HG02852 (cell line): ENCODE data around the gene SBF1.
A peak's percentile ranks its signal among the peaks of the same experiment; 100 is the strongest.

Experiments used
- ATAC-seq: cut with Tn5 transposase; IDR thresholded peaks from one replicate; pipeline ENCODE4 v1.9.1; 2021; ENCODE audit warnings: mild to moderate bottlenecking, moderate library complexity; ENCODE audit not compliant: unreplicated experiment

Gene SBF1

DNA sequence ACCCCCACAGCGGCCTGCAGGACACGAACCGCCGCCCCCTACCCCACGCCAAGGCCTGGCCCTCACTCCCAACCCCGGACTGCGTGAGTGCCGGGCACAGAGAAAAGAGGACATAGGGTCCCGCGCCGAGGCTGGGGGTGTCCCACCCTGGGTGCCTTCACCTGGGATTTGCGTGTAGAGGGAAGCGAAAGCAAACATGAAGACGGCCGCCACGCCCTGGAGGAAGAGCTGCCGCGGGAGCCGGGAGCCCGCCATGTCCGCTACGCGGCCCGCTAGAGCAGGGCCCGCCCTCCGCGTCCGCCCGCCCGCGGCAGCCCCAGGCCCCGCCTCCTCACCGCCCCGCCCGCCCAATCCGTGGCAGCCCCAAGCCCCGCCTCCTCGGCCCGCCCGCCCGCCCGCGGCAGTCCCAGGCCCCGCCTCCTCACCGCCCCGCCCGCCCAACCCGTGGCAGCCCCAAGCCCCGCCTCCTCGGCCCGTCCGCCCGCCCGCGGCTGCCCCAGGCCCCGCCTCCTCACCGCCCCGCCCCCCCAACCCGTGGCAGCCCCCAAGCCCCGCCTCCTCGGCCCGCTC, 32.7 kb upstream of the SBF1 start, which contains the start of gene LMF2:
LMF2 (minus strand) TSS at position 282 of the 570 bp plus-strand sequence; CDS start at position 255, 27 bp downstream.
- peak; percentile 60 for ATAC-seq

DNA sequence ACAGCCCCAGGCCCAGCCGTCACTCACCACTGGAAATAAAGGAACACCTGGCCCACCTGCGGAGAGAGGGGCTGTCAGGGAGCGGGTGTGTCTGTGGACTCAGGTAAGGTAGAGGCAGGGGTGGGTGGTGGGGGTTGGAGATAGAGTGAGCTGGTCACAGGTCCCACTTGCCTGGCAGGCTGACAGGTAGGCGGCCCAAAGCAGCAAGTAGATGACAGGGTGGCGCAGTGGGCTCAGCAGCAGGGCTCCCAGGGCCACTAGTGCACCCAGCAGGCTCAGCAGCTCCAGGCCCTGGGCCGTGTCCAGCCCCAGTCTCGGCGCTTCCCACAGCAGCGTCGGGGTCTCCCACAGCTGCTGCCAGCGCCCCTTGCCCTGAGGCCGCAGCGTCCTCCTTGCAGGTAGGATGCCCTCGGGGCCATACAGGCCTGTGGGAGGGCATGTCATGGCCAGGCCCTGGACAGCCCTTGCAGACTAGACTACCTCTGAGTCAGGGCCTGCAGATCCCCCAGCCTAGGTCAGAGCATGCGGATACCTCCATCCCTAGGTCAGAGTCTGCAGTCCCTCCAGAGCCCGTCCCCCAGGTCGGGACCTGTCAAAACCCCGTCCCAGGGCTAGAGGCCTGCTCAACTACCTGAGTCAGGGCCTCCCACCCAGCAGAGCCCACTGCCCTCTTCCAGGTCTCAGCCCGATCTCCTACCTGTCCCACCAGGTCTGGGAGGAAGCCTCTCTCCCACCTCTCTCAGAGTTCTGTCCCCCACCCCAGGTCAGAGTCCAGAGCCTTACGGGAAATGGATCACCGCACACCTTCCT, 32.0 kb upstream of the SBF1 start:
- ATAC-seq, result no peak

DNA sequence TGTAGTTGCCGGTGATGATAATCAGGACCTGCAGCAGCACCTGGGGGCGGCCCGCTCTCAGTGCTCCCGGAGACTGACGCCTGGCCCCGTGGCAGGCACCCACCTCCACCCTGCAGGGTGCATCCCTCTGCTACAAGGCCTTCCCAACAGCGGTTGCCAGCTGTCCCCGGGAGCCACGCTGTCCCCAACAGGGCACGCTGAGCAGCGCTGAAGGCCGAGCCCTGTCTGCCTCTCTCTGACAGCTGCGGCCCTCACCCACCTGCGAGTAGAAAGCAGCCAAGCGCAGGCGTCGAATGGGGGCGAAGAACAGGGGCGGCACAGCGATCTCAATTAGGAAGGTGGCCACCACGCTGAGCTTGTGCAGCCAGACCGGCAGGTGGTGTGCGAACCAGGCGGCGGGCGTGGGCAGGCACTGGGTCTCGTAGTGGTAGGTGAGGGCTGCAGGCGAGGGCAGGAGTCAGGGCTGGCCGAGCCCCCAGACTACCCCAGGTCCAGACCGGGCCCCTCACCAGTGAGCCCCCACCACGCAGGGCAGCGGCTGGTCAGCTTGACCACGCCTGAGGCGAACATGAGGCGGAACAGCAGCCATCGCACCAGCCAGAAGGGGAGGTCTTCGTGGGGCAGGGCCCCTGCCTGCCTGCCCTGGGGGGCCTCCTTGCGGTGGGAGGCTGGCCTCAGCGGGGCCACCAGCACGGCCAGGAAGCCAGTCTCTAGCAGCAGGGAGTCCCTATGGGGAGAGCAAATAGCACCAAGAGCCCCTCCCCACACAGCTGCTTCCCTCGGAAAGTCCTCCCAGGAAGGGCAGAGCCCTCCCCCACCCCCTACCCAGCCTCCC, 31.2 kb upstream of the SBF1 start:
- ATAC-seq, result no peak

DNA sequence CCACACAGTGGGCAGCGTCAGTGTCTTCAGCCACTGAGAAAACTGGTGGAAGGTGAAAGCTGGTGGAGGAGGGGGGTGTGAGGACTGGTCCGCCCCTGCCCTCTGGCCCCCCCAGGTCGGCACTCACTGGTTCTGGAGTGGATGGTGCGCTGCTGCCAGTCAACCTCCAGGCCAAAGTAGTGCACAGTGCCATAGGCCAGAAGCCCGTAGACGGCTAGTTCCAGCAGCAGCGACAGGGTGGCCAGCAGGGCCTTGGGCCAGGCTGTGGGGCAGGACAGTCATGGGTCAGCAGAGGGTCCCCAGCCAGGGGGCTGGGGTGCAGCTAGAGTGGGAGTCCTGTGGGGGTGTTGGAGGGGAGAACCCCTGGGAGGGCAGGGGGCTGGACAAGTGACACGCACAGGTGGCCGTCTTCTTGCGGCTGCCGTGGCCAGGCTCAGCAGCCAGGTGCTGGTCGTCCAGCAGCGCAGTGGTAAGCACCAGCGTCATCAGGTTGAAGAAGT, 30.5 kb upstream of the SBF1 start:
- ATAC-seq, result no peak

DNA sequence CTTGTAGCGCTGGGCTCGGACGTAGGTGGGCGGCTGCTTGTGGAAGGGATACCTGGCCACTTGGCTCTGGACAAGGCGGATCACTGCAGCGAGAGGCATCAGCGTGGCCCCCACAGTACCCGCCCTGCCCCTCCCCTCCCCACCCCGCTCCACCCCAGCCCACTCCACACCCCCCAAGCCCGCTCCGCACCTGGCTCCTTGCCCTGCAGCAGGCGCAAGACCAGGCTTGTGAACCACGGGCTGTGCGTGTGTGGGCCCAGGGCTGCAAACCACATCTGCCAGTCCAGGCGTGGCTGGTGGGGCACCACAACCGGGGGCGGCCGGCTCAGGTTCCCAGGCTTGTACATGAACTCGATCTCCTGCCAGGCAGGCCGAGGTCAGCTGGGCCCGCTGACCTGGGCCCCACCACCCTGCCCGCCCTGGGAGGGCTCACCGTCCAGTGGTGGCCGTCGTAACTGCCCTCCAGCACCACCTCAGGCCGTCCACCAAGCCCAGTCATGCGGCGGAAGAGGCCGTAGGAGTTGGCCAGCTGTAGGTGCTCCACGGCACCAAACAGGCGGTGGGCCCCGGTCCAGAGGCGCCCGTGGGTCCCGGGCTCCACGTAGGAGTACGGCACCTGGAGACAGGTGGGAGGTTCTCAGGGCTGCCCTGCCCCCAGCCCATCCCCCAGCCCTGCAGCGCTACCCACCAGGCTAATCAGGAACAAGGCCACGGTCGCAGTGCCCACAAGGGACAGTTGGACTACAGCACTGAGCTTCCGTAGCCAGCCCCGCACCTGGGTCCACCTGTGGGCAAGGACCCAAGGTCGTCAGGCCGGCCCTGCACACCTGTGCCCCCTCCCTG, 29.8 kb upstream of the SBF1 start:
- no peak for ATAC-seq

DNA sequence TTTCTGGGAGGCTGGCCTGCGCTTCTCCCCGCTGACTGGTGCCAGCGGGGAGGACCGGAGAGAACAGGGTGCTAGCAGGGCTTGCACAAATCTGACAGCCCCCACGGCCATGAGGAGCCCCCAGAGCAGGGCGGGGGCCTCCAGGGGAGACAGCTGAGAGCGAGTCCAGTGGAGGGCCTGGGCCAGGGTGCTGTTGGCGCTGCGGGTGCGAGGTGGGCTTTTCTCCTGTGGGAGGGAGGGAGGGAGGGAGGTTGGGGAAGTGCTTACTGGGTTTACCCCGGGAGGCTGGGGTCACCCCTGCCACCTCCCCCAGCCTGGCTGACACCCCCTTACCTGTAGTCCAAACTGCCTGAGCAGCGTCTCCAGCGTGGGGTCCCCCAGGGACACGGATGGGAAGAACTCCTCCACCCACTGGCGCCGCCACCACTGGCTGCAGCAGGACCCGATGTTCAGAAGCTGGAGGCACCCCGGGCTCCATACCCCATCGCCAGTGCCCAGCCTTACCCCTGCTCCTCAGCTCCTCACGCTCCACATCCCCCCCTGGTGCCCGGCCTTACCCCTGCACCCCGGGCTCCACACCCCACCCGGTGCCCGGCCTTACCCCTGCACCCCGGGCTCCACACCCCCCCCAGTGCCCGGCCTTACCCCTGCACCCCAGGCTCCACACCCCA, 28.8 kb upstream of the SBF1 start:
- ATAC-seq, result no peak

DNA sequence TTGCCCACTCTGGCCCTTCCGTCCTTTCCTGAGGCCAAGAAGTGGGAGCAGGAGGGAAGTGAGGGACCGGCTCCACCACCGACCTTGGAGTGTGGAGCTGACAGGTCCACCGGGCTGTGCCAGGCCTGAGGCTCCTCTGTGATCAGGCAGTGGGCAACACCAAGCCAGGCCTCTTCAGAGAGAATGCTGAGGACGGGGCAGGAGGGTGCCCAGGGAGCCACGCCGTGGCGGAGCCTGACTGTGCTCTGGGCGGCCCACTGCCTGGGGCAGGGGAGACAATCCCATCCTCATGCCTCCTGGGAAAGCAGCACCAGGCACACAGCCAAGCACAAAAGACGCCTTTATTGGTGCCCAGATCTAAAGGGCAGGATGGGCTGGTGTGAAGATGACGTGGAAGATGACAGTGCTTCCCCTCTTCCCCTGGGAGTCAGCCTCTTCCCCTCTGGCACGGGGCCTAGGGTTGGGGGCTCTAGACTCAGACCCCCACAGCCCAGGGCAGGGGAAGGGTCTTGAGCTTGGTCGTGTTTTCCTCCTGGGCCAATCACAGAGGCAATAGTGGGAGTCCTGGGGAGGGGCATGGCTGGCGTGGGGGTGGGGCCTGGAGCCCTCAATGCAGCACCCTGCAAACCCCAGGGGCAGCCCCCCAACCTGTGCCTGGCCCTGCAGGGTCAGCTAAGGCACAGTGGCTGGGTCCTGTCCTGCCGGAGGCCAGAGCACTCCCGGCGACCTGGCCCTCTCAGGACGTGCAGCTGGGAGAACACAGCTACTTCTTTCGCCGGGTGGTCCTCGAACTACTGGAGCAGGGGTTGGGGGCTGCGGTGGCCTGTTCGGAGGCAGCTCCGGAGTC, 28.0 kb upstream of the SBF1 start:
- ATAC-seq, result no peak

DNA sequence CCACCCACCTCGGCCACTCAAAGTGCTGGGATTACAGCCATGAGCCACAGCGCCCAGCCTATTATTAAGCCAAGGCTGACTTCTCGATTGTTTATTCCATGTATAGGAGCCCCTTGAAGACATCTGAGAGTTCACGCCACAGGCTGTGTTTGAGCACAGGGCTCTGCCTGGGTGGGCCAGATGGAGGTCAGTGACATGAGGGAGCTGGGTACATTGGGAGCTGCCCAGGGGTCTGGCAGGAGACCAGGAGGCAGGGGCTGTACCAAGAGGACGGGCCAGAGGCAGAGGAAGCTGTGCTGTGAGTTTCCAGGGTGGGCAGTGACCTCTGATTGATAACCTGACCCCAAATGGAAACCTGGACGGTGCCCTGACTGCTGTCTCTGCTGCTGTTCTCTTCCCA, 27.3 kb upstream of the SBF1 start:
- no peak for ATAC-seq

DNA sequence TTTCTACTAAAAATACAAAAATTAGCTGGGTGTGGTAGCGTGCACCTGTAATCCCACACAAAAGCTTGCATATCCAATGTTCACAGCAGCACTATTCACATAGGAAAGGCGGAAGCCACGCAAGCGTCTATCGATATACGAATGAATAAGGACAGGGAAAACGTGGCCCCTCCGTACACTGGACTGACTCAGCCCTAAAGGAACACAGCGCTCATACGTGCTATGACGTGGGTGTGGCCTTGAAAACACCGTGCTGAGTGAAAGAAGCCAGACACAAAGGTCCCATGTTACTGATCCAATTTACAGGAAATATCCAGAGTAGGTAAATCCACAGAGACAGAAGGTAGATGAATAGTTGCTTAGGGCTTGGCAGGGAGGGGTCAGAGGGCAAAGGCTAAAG, 25.6 kb upstream of the SBF1 start:
- ATAC-seq, result no peak

DNA sequence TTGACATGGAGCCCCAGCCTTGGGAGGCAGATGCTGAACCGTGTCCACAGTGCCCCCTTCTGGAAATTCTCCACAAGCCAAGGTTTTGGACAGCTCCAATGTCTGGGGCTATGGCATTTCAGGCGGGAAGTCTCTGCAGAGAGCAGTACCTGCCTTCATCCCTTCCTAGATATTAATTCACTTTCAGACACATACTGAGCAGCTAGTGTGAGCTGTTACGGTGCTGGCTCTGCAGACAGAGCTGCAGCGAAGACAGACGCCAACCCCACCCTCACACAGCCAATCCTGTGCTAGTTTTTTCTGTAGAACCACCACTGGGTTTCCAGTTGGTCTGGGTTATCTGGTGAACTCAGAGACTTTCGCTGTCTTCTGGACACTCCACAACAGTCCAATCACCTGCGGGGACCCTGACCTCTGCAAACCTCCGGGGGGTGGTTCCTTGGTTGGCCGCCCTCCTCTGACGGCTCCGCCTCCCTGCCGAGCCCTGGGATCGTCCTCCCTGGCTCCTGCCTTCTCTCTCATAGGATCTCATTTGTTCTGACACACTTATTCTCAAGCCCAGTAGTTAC, 23.6 kb upstream of the SBF1 start:
- no peak for ATAC-seq

DNA sequence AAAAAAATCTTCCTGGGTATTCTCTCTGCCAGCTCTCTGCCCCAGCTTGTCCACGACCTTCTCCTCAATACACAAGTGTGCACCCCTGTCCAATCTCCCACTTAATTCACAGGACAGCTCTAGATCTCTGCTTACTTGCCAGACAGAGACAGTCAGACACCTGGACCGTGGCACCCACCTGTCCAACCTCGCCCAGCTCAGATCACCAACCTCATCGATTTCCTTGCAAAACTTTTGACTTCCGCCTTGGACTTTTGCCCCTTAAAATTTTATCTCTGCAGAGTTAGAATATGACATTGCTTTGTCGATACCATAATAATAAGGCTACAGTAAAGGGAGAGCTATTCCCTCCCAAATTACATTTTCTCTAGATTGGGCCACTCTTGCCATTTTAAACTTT, 22.3 kb upstream of the SBF1 start:
- no peak for ATAC-seq

DNA sequence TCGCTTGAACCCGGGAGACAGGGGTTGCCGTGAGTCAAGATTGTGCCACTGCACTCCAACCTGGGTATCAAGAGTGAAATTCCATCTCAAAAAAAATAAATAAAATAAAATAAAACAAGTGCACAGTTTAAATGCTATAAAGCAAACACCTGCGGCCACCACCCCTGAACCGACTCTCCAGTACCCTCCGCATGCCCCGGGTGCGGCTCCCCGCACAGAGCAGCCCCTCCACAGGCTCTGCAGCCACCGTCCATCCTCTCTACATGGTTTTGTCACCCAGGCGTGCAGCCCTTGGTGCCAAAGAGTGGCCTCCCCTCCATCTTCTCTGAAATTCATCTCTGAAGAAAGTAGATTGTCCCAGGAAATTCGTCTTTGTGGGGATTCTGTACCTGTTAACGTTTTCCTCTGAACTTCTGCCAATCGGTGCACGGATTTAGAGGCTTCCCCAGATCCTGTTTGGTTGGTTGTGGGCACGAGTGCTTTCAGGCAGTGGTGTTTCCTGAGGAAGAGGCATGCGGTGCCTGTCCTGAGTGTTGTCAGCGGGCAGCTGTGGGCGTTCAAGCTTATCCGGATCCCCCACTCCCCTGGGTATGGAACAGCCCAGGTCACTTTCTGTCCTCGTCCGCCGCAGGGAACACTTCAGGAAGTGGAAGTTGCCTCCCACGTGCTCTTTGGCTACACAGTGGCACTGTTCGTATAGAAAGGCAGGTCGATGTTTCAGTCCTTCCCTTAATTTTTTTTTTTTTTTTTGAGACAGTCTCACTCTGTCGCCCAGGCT, 15.9 kb upstream of the SBF1 start:
- no peak for ATAC-seq

DNA sequence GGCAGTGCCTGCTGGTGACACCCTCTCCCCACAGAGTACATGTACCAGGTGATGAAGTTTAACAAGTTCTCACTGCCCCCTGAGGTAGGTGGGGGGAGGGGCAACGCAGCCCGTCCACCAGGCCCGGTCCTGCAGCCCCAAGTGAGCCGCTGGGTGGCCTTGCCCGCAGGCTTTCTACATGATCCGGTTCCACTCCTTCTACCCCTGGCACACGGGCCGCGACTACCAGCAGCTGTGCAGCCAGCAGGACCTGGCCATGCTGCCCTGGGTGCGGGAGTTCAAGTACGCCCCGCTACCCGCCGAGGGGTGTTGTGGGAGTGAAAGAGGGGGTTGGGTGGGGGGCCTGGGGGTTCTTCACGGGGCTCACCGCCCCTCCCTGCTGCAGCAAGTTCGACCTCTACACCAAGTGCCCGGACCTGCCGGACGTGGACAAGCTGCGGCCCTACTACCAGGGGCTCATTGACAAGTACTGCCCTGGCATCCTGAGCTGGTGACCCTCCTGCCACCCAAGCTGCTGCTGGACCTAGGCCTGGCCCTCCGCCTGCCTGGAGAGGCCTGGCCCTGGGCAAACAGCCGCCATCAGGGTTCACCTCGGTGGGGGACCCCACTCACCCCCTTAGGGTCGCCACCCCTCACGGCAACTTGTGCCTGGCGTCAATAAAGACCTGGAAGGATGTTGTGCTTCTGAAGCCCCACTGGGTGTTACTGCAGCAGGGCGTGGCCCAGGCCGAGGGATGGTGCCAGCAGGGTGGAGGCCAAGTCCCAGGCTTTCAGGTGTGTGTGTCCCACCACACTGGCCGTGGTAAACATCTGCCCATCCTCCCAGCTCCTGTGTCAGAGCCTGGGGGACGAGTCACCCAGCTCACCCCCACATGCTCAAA, 14.8 kb upstream of the SBF1 start:
- ATAC-seq, result no peak

DNA sequence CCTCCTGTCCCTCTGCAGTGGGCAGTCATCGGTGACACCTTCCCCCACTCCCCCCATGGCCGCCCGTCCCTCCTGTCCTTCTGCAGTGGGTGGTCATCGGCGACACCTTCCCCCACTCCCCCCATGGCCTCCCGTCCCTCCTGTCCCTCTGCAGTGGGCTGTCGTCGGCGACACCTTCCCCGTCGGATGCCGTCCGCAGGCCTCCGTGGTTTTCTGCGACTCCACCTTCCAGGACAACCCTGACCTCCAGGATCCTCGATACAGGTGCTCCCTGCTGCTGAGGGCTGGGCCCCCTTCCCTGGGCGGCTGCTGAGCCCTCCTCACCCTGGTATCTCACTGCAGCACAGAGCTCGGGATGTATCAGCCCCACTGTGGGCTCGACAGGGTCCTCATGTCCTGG, 14.1 kb upstream of the SBF1 start:
- ATAC-seq, result no peak

DNA sequence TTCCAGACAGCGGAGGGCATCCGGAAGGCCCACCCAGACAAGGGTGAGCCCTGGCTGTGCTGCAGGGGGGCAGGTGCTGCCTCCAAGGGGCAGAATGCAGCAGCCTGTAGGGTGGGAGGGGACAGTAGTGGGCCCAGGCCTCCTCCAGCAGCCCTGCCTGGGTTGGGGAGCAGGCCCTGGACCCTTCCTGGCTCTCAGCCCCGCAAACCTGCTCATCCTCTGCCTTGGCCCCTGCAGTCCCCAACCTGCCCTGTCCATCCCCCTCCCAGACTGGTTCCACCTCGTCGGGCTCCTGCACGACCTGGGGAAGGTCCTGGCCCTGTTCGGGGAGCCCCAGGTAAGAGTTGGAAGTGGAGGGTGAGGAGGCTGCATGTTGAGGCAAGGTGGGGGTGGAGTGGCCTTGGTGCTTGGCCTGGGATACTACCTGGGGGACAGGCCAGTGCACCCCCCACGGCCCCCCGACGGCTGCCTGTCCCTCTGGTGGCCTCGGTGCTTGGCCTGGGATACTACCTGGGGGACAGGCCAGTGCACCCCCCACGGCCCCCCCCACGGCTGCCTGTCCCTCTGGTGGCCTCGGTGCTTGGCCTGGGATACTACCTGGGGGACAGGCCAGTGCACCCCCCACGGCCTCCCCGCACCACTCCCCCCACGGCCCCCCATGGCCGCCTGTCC, 13.3 kb upstream of the SBF1 start:
- ATAC-seq, result no peak

DNA sequence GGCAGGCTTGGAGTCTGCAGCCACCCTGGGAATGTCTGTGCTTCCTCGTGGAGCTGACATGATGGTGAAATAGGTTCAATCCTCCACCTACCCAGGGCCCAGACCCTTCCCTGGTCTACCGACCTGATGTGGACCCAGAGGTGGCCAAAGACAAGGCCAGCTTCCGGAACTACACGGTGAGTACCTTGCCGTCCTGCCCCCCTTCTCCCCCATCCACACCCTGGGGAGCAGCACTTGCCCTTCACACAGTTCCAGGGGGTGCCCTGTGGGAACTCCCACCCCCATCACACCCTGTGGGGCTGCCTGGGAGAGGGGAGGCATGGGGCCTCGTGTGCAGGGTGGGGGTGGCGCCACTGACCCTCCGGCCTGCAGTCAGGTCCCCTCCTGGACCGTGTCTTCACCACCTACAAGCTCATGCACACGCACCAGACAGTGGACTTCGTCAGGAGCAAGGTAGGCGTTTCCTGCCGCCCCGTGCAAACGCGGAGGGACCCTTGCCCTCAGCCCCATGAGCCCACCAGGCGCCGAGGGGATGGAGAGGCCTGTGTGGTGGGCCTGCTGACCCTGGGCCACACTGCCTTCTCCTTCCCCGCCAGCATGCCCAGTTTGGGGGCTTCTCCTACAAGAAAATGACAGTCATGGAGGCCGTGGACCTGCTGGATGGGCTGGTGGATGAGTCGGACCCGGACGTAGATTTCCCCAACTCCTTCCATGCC, 12.6 kb upstream of the SBF1 start:
- no peak for ATAC-seq
